Activated gamma-delta T cell treated with anti-CD3 and anti-CD28 coated beads, Interleukin-2, amount 50 U/mL, for 16 hours (primary cell): ENCODE measurements around the gene DNM1.

ENCODE experiments used
- DNase-seq: peaks from one replicate; pipeline ENCODE4 v3.0.0-alpha.2; 2020; ENCODE audit warnings: low read depth

Gene DNM1

DNA sequence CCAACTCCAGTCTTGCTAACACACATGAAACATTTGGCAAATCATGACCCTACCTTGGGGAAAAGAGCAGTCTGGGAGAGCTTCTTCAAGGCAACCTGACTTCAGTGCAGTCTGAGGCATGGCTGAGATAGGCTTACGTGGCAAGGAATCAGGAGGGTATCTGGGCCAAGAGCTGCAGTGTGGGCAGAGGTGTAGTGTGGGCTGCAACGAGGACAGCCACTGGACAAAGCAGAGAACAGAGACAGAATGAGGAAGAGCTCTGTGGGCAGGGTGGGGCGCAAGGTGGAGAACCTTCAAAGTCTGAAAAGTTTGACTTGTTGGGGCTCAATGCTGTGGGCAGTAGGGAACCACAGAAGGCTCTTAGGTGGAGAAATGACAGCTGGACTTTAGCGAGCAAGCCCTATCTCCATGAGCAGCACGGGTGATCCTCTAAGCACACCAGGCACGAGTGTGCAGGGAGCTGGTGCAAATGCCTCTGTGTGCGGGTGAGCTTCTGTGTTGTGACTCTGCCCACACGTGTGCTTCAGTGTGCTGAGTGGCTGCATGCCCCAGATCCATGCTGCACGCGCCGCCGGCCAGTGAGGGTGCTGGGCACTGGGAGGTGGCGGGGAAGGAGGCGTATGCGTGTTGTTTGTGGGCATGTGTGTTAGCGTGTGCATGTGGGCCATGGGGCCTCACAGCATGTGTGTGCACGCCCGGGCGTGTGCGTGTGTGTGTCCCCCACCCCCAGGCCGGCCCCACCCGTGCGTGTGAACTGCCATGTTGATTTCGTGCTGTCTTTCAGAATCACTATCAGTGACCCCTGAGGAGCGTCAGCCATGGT, 49.3 kb downstream of the DNM1 start:
- no peak for DNase-seq

DNA sequence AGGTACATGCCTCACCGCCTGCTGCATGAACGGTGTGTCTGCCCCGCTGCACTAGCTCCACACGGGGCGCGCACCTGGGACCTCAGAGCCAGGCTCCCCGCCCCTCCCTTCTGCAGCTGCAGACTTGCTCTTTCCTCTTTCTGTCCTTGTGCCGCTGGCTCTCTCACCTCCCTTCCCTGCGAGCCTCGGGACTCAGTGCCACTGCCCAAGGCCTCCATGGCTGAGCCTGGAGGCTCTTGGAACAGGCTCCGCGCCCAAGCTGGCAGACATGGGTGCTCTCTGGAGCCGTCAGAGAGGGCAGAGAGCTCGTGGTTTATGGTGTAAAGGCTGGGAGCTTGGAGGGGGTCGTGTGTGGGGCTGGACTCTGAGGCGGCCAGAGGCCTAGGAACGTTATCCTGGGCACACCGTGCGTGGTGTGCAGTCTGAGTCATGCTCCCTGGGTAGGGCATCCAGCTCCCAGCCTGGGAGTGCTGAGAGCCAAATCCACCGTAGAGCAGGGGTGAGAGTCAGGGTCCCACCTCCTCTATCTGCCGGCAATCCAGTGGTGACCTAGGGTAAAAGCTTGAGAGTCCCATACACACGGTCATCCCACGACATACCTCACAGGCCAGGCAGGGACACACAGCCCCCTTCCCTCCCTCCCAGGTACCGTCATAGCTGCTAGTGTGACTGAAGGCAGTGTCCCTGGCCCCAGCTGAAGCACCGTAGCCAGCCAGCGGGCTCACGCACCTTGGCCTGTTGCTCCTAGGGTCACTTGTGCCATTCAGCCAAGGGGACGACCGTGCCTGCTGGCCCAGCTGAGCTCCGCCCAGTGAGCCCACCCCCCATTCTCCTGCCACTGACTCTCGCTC, 50.2 kb downstream of the DNM1 start:
- DNase-seq = no peak

DNA sequence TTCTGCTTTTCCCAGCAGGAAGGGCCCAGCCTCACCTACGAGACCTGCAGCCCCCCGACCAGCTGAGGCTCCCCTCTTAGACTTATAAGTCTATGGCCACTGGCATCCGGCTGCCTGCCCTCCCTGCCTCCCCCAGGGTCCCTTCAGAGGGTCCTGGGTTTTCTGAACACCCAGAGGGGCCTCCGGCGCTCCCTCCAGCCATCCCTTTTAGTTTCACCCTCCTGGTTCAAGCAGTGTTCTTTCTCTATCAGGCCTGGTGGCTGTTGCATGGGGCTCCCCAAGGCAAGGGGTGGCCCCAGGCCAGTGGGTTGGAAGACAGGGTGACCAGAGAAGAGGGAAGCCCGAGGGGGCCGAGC, 50.8 kb downstream of the DNM1 start:
- DNase-seq = no peak

DNA sequence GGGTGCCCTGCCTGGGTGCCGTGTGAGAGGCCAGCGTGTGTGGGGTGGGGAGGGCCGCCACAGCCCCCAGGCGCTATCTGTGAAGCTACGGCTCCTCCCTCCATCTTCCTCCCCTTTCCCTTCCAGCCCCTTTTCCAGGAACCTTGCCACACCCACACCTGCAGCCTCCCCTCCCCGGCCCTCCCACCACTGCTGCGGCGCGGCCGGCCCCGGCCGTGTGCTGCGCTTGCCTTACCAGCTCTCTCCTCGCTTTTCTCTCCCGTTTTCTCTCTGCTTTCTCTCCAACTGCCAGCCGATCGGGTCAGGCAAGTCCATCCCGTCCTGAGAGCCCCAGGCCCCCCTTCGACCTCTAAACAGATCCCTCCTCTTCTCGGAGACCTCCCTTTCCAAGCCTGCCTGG, 51.2 kb downstream of the DNM1 start:
- no peak for DNase-seq

DNA sequence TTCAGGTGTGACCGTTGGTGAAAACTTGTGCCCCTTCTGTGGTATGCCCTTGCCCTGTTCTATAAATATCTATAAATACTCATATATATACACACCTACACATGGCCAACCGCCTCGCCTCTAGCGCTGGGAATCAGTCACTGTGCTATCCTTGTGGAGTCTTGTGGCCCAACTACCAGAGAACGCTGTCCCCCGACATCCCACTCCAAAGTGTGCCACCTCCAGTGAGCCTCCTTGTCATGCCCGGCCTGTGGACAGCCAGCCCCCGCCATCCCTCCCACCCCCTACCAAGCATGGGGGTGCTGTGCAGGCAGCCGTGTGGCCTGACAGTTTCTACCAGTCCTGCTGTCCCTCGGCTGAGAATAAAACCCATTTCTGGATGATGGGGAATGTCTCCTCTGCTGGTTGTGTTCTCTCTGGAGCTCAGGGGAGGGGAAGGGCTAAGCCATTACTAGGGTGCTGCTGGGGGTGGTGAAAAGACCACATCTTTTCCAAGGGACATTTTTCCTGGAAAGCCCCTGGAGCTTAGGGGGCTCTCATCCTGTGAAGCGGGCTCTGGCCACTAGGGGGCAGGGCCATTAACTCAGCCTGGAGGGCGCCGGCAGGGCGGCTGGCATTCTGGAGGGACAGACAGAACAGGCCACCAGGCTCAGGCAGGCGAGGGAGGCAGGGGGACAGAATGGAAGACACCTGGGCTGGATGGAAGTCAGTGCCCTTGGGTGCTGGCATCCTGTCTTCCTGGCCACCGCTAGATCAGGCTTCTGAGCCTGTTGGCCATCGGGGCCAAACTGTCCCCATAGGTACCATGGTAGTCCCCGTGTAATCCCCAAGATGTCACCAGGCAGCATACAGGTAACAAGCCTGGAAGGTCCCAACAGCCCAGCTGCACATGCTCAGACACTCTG, 51.9 kb downstream of the DNM1 start:
- DNase-seq = peak; percentile 20

DNA sequence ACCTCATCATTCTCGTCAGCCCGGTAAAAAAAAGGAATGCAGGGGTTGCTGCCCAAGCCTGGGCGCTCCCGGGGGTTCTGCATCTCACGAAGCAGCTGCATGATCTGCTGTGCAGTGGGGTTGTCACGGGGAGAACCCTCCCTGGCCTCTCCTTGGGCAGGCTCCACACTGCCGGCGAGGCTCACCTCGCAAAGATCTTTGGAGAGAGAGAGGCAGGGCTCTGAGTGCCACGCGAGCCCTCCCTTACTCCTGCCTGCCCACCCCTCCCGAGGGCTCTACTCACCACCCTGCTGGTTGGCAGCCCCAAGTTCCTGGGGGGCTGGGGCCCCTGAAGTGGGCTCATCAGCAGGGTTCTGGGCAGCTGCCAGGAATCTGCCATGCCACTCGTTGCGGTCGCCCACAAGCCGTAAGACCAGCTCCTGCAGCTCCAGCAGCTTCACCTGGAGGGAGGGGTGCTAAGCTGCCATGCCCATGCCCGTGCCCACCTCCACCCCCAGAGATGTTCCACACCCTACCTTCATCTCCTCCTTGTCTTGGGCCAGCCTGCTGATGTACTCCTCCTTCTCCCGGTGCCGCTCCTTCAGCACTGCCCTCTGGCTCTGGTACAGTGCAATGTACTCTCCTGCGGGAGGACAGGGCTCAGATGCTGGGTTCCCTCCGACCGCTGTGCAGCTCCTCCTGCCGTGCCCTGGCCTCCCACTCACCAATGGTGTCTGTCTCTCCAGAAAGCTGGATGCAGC, 54.1 kb downstream of the DNM1 start:
- DNase-seq = no peak

DNA sequence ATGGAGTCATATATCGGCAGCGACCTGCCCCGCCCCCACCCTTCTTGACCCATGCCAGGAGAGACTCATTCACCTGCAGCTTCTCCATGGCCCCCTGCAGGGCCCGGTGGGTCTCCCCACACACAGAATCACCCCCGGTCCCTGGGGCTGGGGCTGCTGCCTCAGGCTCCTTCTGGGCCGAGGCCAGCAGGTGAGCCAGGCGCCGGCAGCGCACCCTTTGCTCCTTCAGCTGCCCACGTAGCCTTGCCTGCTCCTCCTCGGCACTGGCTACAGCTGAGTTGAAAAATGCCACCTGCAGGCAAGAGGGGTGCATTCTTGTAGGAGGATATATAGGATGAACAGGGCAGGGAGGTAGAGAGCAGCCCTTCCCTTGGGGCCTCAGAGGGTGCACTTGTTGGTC, 54.7 kb downstream of the DNM1 start:
- DNase-seq = no peak

DNA sequence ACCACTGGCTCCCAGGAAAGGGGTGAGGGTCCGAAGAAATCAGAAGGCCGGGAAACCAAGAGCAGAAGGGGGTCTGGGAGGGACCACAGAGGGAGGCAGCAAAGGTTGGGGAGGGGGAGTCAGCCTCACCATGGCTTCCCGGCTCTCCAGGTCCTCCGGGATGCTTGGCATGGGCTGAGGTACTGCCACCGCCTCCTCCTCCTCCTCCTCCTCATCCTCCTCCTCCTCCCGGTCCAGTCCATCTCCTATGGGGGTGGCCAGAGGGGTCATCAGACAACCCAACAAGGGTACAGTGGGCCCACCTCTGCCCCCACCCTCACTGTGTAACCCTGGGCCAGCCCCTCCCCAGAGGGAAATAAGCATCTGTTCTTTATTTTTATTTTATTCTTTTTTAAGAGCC, 55.1 kb downstream of the DNM1 start:
- no peak for DNase-seq

DNA sequence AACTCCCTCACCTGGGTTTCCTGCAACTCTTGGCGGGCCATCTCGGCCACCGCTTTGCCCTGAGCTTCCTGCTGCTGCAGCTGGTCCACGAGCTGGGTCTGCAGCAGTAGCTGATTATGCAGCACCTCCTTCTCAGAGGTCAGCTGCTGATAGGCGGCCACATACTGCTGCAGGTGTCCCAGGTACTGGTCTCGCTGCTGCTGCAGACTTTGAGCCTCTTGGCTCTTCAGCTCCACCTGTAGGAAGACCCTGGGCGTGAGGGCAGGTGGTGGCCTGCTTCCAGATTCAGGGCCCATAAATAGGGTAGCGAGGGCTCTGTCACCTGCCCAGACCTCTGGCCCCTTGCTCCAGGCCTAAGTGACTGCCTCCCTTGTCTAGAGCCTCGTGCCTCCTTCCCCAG, 56.0 kb downstream of the DNM1 start:
- no peak for DNase-seq

DNA sequence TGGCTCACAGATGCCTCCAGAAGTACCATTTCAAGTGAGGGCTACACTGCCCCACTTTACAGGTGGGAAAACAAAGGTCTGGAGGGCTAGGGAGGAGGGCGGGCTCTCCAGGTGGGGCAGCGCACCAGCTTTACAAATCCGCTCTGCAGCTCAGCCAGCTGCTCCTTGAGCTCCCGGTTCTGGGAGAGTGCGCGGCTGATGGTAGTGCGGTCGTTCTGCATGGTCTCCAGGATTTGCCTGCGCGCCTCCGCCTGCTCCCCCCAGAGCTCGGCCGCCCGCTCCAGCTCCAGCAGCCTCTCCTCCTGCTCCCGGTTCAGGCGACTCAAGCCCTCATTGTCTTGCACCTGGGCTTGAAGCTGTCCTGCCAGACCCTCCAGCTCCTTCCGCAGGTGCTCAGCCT, 57.2 kb downstream of the DNM1 start:
- no peak for DNase-seq

DNA sequence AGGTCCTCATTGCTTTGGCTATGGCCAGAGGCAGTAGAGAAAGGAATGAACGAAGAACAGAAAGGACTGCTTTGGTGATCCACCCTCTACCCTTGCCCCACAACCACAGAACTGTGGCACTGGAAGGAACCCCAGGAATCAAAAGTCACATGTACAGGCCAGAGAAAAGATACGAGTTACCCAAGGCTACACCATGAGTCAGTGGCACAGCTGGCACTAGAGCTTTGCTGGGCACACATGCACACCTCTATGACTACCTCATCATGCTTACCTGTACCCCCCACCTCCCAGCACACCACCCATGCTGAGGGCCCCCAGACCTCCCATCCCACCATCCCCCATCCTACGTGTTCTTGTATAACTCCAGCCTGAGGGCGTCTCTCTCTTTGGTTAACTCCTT, 59.5 kb downstream of the DNM1 start:
- no peak for DNase-seq

DNA sequence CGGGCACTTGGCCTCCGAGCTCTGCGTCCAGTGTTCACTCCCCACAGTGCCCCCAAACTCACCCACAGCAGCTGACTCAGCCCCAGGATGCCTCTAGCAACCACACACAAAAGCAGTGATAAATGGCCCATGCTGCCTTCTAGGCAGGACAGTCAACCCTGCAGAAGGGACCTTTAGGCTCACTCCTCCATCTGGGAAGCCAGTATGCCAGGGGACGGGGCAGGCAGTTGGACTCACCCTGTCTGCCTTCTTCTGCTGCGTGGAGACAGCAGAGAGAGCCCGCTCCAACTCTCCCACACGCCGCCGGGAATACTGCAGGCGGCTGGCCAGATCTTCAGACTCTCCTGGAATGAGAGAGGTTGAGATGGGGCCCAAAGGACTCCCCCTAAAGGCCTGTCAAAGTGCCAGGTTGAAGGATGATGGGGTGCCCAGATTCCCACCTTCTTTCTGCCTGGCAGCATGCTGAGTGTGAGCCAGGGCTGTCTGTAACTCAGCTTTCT, 62.2 kb downstream of the DNM1 start:
- no peak for DNase-seq

DNA sequence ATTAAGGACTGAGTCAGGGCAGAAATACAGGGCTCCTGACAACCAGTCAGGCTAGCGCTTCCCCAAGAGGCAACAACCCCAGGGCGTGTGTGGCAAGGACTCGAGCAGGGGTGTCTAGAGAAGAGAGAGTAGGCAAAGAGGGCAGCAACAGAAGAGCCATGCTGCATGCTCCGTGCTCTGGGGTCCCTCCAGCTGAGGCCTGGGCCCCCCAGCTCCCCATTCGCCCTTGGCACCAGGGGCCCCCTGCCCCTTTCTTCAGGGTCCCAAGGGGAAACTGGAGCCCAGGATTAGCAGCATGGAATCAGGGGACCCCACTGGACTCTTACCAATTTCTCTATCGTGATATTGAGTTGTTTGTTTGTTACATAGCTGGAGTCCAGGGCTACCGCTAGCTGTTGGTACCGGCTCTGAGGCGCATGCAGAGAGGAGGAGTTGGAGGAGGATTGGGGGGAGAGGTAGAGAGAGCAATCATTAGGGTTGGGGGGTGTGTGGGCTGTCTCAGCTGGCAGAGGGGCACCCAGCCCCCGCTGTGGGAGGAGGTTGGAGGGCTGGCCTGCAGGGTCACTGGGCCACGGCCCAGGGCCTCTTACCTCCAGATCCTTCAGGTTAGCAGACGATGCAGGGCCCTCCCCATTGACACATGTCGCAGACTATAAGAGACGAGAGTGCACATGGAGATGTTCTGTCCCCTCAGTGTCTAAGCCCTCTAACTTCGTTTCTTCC, 63.9 kb downstream of the DNM1 start:
- no peak for DNase-seq

DNA sequence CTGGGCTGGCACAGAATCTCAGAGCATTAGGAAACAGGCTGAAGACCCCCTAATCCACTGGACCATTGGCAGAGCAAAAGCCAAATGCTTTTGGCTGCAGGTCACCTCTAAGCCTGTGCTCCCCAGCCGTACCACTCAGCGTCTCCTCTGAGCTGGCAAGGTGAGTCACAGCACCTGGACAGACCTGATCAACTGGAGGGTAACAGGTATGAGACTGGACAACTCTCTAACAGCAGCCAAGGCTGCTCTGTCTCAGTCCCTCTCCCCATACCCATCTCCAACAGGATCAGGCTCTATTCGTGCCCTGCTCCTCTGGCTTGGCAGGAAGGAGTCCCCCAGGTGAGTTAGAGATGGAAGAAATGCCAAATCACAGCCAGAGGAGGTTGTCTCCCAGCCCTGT, 67.9 kb downstream of the DNM1 start:
- no peak for DNase-seq

DNA sequence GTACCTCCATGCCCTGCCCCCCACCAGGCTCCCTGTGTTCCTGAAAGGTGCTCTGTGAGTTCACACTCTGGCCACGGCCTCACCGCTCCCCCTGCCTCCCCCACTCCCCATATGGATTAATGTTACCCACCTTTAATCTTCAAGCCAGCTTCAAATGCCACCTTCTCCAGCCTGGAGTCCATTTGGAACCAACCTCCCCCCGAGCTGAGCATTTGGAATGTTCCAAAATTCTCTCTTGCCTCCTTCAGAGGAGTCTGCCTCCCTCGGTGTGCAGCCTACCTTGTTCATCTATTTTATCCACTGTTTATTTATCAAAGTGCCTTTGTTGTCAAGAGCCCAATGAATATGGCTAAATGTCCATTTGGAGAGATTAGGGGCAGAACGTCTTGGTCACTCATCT, 68.3 kb downstream of the DNM1 start:
- no peak for DNase-seq

DNA sequence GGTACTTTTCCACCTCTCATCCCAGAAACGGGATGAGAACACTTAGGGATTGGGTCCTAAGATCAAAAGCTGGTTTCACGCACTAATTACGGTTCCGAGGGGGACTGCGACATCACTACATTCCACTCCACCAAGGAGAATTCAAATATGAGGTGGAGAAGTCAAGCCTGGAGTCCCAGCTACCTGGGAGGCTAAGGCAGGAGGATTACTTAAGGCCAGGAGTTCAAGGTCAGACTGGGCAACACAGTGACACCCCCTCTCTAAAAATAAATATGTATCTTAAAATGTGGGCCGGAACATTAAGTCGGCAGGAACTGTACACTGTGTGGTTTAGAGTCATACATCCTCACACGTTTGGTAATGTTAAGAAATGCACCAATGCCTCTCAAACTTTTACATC, 71.1 kb downstream of the DNM1 start:
- no peak for DNase-seq

DNA sequence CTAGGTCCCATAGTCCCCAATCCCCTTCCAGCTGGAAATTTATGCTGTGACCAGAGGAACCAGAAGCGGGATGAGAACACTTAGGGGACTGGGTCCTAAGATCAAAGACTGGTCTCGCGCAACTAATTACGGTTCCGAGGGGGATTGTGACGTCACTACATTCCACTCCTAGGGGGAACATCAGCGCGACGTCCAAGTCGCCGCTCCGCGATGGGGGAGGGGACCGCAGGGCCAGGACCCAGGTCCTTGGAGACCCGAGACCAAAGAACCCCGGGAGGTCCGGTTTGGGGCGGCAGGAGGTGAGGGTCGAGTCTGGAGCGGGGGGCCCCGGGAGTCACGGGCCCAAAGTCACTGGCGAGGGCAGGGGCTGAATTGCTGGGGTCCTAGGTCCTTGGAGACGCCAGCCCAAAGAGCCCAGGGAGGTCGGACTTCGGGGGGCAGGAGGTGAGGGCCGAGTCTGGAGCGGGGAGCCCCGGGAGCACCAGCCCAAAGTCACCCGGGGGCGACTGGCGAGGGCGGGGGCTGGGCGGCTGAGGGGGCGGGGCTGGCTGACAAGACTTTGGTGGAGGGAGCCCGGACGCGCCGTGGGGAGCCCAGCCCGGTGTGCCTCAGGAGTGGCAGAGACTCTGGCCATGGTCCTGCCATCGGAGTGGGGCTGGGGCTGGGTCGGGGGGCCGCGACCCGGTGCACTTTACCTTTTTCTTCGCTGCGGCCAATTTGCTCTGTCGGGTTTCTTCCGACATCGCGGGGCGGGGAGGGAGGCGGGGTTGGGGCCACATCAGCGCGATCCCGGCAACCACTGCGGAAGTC, 72.2 kb downstream of the DNM1 start, which contains the start of gene GOLGA2:
TSS of gene GOLGA2 (minus strand) at position 810 of the 810 bp plus-strand sequence. CDS start at position 779, 31 bp downstream.
- DNase-seq = no peak

DNA sequence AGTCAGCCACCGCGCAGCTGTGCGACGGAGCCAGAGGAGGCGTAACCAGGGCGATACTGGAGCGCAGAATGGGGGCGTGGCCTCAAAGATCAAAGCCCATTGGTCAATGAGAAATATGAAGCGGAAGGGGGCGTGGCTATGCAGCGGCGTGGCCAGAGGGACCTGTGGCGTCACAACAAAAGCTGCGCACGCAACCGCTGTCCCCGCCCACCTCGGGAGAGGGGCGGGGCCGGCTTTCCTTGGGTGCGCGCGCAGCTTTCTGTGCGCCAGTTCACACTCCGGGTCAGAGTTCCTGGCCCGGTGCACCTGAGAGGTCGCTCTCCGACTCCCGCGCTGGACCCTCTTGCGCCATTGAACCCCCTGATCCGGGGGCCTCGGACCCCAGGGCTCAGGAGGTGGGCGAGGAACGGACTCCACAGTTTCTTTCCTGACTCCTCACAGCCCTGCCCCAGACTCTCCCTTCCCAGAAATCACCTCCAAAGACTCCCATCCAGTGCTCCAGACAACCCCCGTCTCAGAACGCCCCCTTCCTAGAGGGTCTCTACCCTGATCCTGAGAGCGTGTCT, 72.9 kb downstream of the DNM1 start, which contains the start of gene SWI5:
TSS of gene SWI5 (plus strand) at position 269 of the 566 bp plus-strand sequence.
- peak; percentile 100 for DNase-seq

DNA sequence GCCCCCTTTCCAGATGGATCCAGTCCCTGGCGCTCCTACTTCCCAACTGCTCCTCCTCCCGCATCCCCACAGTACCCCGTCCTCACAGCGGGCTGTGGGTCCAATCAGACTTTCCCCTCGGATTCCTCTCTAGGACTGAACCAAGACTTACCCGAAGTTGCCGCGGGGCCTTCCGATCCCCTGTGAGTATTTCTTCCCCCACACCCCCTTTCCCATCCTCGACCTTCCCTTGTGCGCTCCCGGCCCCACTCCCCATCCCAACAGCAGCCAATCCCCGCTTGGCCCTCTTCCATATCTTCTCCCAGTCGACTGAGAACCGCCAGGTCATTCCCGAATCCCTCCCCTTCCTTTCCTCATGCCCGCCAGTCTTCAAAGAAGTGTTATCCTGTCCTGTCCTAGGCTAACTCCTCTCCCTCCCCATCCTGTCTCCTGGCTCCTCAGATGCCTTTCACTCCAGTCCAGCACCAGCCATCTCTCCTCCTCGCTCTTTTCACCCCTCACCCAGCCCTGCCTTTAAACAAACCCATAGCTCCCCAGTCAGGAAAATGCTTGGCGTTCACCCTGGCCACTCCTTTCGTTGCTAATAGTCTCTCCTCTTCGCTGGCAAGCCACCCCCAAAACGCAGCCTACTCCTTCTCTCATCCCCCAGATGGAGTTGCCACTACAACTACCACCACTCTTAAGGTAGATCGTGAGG, 73.5 kb downstream of the DNM1 start:
- no peak for DNase-seq
